HG03342 (cell line): Measurements from ENCODE around the gene HOOK2.
"Not testable (repeated sequence)": the region's sequence is repeated elsewhere in the genome, so short reads cannot be mapped to it uniquely, and the experiment has no call there.

ENCODE experiments used
- ATAC-seq: cut with Tn5 transposase; IDR thresholded peaks from one replicate; pipeline ENCODE4 v1.9.1; 2021; ENCODE audit warnings: mild to moderate bottlenecking, moderate library complexity; ENCODE audit not compliant: unreplicated experiment

Gene HOOK2

GRCh38 chr19:12722566-12723380, 52.6 kb downstream of the HOOK2 start:
- ATAC-seq: peak; percentile 74

GRCh38 chr19:12721656-12722565, 53.4 kb downstream of the HOOK2 start:
- ATAC-seq: peak; percentile 23

GRCh38 chr19:12720851-12721655, 54.3 kb downstream of the HOOK2 start:
- ATAC-seq: no peak

- ATAC-seq: no peak
Observed at GRCh38 chr19:12720296-12720695, 55.1 kb downstream of the HOOK2 start.

GRCh38 chr19:12715929-12716328, 59.4 kb downstream of the HOOK2 start:
- ATAC-seq: no peak

GRCh38 chr19:12715102-12715501, 60.2 kb downstream of the HOOK2 start:
- ATAC-seq: no peak

- not testable (repeated sequence) for ATAC-seq
Observed at GRCh38 chr19:12713304-12713703, 62.0 kb downstream of the HOOK2 start.
